ENCODE data around the gene GHRHR. TPM values are rescaled to one million over a fixed set of nuclear protein-coding genes. Genes with fewer than 3 reads are reported as not detected.
A peak's percentile ranks its signal among the peaks of the same experiment; 100 is the strongest.

Gene GHRHR
- total RNA-seq, 6 experiments from 2014 or later: 0.37 to 0.60 (median 0.59) TPM; not detected in 3

GRCh38 chr7:30938435-30939316, 25.1 kb upstream of the GHRHR start:
- peak; percentile 96 to 99 (median 98) for ATAC-seq
- intact Hi-C loops (cut with DNase I): no loop called here
- no peaks in the 10 kb centered on the region for H3K4me1 ChIP-seq

GRCh38 chr7:30941582-30942323, 22.0 kb upstream of the GHRHR start:
- Histone ChIP-seq H3K27ac (no peak overlapping the region), H3K9me3 (no peaks in the 10 kb centered on the region), H3K4me1 (no peaks in the 10 kb centered on the region), H3K36me3 (no peaks in the 10 kb centered on the region), H3K27me3 (no peaks in the 10 kb centered on the region), H3K4me3 (no peak overlapping the region)
- no peak for TF ChIP-seq POLR2A (IDR thresholded peaks at IDR 0.05)
- TF ChIP-seq CTCF (IDR thresholded peaks at IDR 0.05): no peak
- DNase-seq (no peak), ATAC-seq (no peak)
- 27% methylated on average over 8 of the region's 8 CpGs for WGBS (ENCODE audit: insufficient coverage, low coverage, low lambda C conversion rate, missing lambda C conversion rate)
- intact Hi-C loops (cut with DNase I): no loop called here

More at GRCh38 chr7:30938435-30939316, 25.1 kb upstream of the GHRHR start:
- 8% methylated on average over 4 of the region's 25 CpGs for WGBS (ENCODE audit: insufficient coverage, low coverage, low lambda C conversion rate, missing lambda C conversion rate)
- TF ChIP-seq CTCF (IDR thresholded peaks at IDR 0.05) (peak; percentile 90 to 99 (median 98)), POLR2A (IDR thresholded peaks at IDR 0.05) (no peak)
- no peaks in the 10 kb centered on the region for H3K36me3 ChIP-seq
- H3K27me3 ChIP-seq: no peaks in the 10 kb centered on the region
- H3K9me3 ChIP-seq: no peaks in the 10 kb centered on the region
- DNase-seq: peak; percentile 85 to 89 (median 87)
- H3K27ac ChIP-seq: no peak overlapping the region
- H3K4me3 ChIP-seq: no peak overlapping the region

GRCh38 chr7:30950197-30950596, 13.6 kb upstream of the GHRHR start:
- no peak for ATAC-seq
- Histone ChIP-seq H3K4me3 (no peak overlapping the region), H3K9me3 (no peaks in the 10 kb centered on the region), H3K4me1 (no peaks in the 10 kb centered on the region), H3K36me3 (no peaks in the 10 kb centered on the region), H3K27ac (no peak overlapping the region), H3K27me3 (no peaks in the 10 kb centered on the region)
- intact Hi-C loops (cut with DNase I): no loop called here
- no peak for TF ChIP-seq POLR2A (IDR thresholded peaks at IDR 0.05)
- TF ChIP-seq CTCF (IDR thresholded peaks at IDR 0.05): no peak
- DNase-seq: no peak

- no peak for ATAC-seq
These were observed 8.8 kb upstream of the GHRHR start for GRCh38 chr7:30954914-30955313.

More at GRCh38 chr7:30954914-30955313, 8.8 kb upstream of the GHRHR start:
- Histone ChIP-seq H3K4me3 (no peak overlapping the region), H3K9me3 (no peaks in the 10 kb centered on the region), H3K36me3 (no peaks in the 10 kb centered on the region), H3K4me1 (no peaks in the 10 kb centered on the region), H3K27ac (no peak overlapping the region), H3K27me3 (no peaks in the 10 kb centered on the region)
- 49% methylated on average over 4 of the region's 4 CpGs for WGBS (ENCODE audit: insufficient coverage, low coverage, low lambda C conversion rate, missing lambda C conversion rate)
- DNase-seq: no peak
- TF ChIP-seq POLR2A (IDR thresholded peaks at IDR 0.05): no peak
- no peak for TF ChIP-seq CTCF (IDR thresholded peaks at IDR 0.05)
- intact Hi-C loops (cut with DNase I): no loop called here
